Measurements from ENCODE around the gene DDX51.

Gene DDX51

GRCh38 chr12:132178801-132179401, 34.8 kb upstream of the DDX51 start:
- no peak for DNase-seq (ENCODE audit: low spot score)

DNA sequence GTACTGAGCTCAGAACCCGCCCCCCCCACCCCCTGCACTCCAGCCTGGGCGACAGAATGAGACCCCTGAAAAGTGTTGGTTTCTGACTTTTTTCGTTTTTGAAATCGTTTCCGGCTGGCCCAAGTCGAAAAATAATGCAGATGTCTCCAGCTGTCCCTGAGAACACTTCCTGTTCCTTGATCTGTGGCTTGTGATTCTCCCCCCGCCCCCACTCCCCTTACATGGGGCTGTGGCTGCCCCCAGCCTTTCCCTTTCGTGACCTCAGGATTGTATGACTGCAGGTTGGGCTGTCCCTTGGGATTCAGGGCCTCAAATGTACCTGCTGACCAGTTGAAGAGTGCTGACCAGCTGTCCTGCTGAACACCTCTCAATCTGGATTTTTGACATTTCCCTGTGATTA, 34.2 kb upstream of the DDX51 start:
- DNase-seq (ENCODE audit: low spot score) = no peak

GRCh38 chr12:132176920-132177551, 32.9 kb upstream of the DDX51 start:
- no peak for DNase-seq (ENCODE audit: low spot score)

- DNase-seq (ENCODE audit: low spot score) = no peak
These were observed 32.3 kb upstream of the DDX51 start for GRCh38 chr12:132176385-132176919.

GRCh38 chr12:132175496-132176384, 31.6 kb upstream of the DDX51 start:
- DNase-seq (ENCODE audit: low spot score) = no peak

GRCh38 chr12:132174839-132175490, 30.8 kb upstream of the DDX51 start:
- no peak for DNase-seq (ENCODE audit: low spot score)

- no peak for DNase-seq (ENCODE audit: low spot score)
These were observed 30.1 kb upstream of the DDX51 start for GRCh38 chr12:132174015-132174838.

GRCh38 chr12:132173135-132174014, 29.3 kb upstream of the DDX51 start:
- DNase-seq (ENCODE audit: low spot score) = no peak

DNA sequence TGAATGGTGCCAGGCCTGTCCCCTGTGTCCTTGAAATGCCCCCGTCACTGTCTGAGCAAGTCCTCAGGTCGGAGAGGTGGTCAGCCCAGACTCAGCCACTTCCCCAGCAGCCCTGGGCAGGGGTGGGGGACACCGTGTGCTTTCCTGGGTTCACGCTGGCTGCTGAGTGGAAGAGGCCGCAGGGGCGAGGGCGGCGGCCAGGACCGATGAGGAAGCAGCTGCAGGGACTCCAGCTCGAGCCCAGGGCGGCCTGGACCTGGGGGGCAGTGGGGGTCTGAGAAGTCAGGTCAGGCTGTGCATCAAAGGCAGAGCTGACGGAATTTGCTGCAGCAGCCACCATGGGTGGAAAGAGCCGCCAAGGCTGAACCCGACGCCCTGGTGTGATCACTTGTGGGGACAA, 28.5 kb upstream of the DDX51 start:
- DNase-seq (ENCODE audit: low spot score) = no peak

GRCh38 chr12:132171968-132172521, 27.9 kb upstream of the DDX51 start:
- no peak for DNase-seq (ENCODE audit: low spot score)

- DNase-seq (ENCODE audit: low spot score) = no peak
These were observed 27.3 kb upstream of the DDX51 start for GRCh38 chr12:132171293-132171967.

DNA sequence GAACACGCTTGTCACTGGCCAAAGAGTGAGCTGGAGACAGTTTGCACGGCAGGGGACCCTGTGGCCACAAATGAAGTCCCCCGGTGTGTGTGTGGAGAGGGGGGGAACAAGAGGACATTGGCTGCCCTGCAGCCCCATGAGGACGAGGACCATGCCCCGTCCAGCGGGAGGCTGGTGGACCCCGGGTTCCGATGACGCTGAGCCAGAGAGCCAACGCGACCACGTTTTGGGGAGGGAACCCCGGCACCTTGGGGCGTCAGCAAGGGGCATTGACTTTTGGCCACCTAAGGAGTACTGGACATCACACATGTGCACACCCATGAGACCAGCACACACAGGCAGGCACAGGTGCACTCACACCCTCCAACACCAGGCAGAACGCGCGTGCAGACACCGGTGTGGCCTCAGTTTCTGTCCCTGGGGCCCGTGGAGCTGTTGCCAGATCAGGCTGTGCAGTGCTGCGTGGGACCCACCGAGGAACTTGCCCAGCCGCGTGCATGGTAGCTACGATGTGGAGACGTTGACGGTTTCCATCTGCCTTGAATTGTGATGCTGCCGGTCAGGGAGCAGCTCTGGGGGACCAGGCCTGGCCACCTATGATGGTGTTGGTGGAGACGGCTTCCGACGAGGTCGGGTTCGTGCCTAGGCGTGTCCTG, 26.6 kb upstream of the DDX51 start:
- no peak for DNase-seq (ENCODE audit: low spot score)

DNA sequence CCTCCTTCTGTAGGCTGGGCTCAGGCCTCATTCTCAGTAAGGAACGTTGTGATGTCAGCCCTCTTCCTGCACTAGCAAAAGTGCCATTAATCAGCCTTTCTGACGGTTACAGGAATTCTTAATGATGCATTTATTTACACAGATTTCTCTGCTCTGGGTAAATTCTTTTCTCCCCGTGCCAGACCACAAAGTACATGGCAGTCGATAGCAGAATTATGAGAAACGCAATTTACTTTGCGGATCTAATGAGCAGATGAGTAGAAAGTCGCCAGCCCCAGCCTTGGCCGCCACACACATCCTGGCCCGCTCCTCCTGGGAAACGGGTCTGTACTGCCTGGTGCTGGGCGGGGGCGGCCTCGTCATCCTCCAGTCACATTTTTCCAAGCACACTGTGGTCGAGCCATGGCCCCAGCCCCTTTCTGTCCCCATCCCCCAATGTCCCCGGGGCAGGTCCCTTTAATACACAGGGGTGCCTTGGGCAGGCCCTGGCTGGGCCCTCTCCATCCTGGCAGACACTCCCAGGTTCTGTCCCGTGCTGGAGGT, 26.0 kb upstream of the DDX51 start:
- peak; percentile 30 for DNase-seq (ENCODE audit: low spot score)

GRCh38 chr12:132169376-132169775, 25.3 kb upstream of the DDX51 start:
- no peak for DNase-seq (ENCODE audit: low spot score)

- DNase-seq (ENCODE audit: low spot score) = no peak
These were observed 24.4 kb upstream of the DDX51 start for GRCh38 chr12:132168311-132169031.

DNA sequence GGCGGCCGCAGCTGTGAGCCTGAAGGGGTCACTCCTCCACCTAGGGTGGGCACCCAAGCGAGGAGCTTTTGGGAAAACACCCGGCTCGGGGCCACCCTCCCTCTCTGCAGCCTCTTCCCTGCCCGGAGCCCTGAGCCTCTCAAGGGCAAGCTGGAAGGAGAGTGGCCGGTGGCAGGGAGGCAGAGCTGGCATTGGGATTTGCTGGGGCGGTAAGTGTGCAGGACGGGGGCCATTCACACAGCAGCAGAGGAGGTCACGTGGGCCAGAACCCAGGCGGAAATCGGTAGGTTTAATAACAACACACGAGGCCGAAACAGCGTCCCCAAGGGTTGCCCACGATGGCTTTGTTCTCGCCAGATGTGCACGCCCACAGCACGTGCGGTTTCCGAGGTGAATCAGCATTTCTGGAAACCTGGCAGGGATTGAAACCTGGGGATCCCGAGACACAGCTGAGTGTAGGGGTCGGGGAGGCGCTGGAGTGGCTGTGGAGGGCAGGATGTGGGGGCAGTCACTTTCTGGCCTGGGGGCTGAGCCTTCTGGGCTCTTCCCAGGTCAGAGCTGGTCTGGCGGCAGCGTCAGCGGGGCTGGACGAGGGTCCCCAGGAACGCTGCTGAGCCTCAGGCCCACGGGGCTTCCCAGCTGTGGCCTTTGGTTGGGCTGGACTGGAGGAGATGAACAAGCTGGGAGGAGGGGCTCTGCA, 23.6 kb upstream of the DDX51 start:
- no peak for DNase-seq (ENCODE audit: low spot score)
